K562 (cell line): Measurements from ENCODE around the gene DGKZ. TPM values are rescaled to one million over a fixed set of nuclear protein-coding genes. Genes with fewer than 3 reads are reported as not detected.

ENCODE experiments used
- ATAC-seq: fragments of 200-7000 bp; cut with Tn5 transposase; 3 replicates; pipeline ENCODE4 v1.9.1; 2020; ENCODE audit warnings: moderate library complexity
- BruUV-seq: library from RNA; stranded (reverse); fragments of 400-500 nt; replicated peaks from 2 replicates; lab custom pipeline; 2021; lab: Mats Ljungman, UMichigan
- CTCF ChIA-PET: fragments of 300-600 bp; formaldehyde crosslinking; extraction: SDS; loops from one replicate; lab custom pipeline; 2021; ENCODE audit warnings: low intra/inter-chr PET ratio; lab: Yijun Ruan, JAX
- POLR2A ChIA-PET: fragments of 300-600, 350-650 bp; sonication (Branson Sonifier 250); formaldehyde crosslinking; extraction: SDS; loops from one replicate; lab custom pipeline; 2021; ENCODE audit warnings: antibody characterized with exemption, inconsistent platforms; lab: Yijun Ruan, JAX
- DNase-seq, 4 experiments: peaks; one replicate each; pipeline versions ENCODE4 v3.0.0 to v3.0.0-alpha.2; 2011 to 2018; ENCODE audit warnings: low spot score in 3 of 4, mixed read lengths in 3 of 4; ENCODE audit errors: extremely low read depth in 1 of 4
- FAIRE-seq: peaks from 2 replicates; lab custom pipeline; 2011; peaks lifted over from hg19 to GRCh38; lab: Jason Lieb, UNC
- H2AFZ ChIP-seq: 2 replicates; pipeline ENCODE4 v1.6.0; 2011; ENCODE audit warnings: low read depth, low read length, control low read depth, inconsistent platforms
- H3K27ac ChIP-seq: fragments of 200-600 bp; 3 replicates; pipeline ENCODE4 v1.8.0; 2011; ENCODE audit warnings: low read depth, mild to moderate bottlenecking, control low read depth, inconsistent platforms, low read length, moderate library complexity, mixed read lengths; ENCODE audit errors: extremely low read depth
- H3K27me3 ChIP-seq, 2 experiments: fragments of 300-600 bp in 1 of 2; 2 replicates in 1 of 2; 3 replicates in 1 of 2; pipeline versions ENCODE4 v1.6.0 to v1.8.0; 2011; ENCODE audit warnings: inconsistent platforms in 2 of 2, low read length in 2 of 2, mild to moderate bottlenecking in 1 of 2, mixed read lengths in 1 of 2, moderate library complexity in 1 of 2; ENCODE audit not compliant: control insufficient read depth in 2 of 2, insufficient read depth in 2 of 2
- H3K36me3 ChIP-seq: fragments of 300-600 bp; 3 replicates; pipeline ENCODE4 v1.8.0; 2011; ENCODE audit warnings: mild to moderate bottlenecking, low read length, inconsistent platforms; ENCODE audit not compliant: control insufficient read depth, insufficient read depth
- H3K4me1 ChIP-seq, 2 experiments: fragments of 200-600 bp in 1 of 2; replicated peaks in 1 of 2; 2 replicates in 1 of 2; 3 replicates in 1 of 2; pipeline versions ENCODE4 v1.5.1 to v1.8.0; 2011; ENCODE audit warnings: inconsistent platforms in 2 of 2, low read length in 2 of 2, mild to moderate bottlenecking in 1 of 2, mixed read lengths in 1 of 2, moderate library complexity in 1 of 2; ENCODE audit not compliant: control insufficient read depth in 2 of 2, insufficient read depth in 2 of 2
- H3K4me2 ChIP-seq: 2 replicates; pipeline ENCODE4 v1.6.1; 2011; ENCODE audit warnings: low read length, control low read depth, inconsistent platforms, mixed read lengths; ENCODE audit not compliant: insufficient read depth
- H3K4me3 ChIP-seq: fragments of 200-600 bp; sonication (generic), shearing (Covaris generic); 2 replicates; pipeline ENCODE4 v1.5.1; 2016; ENCODE audit warnings: control low read depth, inconsistent platforms
- H3K79me2 ChIP-seq: fragments of 200-600 bp; 3 replicates; pipeline ENCODE4 v1.8.0; 2011; ENCODE audit warnings: low read length, inconsistent platforms; ENCODE audit not compliant: control insufficient read depth, insufficient read depth
- H3K9ac ChIP-seq, 2 experiments: 2 replicates each; pipeline versions ENCODE4 v1.6.0 to v1.6.1; 2011; ENCODE audit warnings: low read depth in 2 of 2, low read length in 2 of 2, control low read depth in 1 of 2, inconsistent platforms in 1 of 2, mild to moderate bottlenecking in 1 of 2, mixed read lengths in 1 of 2; ENCODE audit not compliant: insufficient read depth in 1 of 2
- H3K9me1 ChIP-seq: one replicate; pipeline ENCODE4 v1.6.0; 2011; ENCODE audit warnings: inconsistent platforms, mild to moderate bottlenecking, low read length, moderate library complexity; ENCODE audit not compliant: control insufficient read depth, insufficient read depth
- H3K9me3 ChIP-seq: replicated peaks from 2 replicates; pipeline ENCODE4 v1.5.1; 2011; ENCODE audit warnings: low read depth, low read length, inconsistent platforms; ENCODE audit not compliant: control insufficient read depth, insufficient read depth
- H4K20me1 ChIP-seq: replicated peaks from 2 replicates; pipeline ENCODE4 v1.6.1; 2011; ENCODE audit warnings: low read length, inconsistent platforms, mixed read lengths; ENCODE audit not compliant: control insufficient read depth, insufficient read depth
- AFF4 ChIP-seq: sonication (generic); formaldehyde crosslinking; IDR thresholded peaks from 2 replicates; pipeline ENCODE4 v1.8.0; 2023; ENCODE audit warnings: mild to moderate bottlenecking, missing genetic modification reagents
- HINFP ChIP-seq: fragments of 450-650 bp; conservative IDR thresholded peaks from 2 replicates; pipeline ENCODE4 v1.6.1; 2016; ENCODE audit warnings: missing genetic modification characterization, low read depth, mild to moderate bottlenecking, control low read depth, missing compliant biosample characterization
- NRF1 ChIP-seq, 2 experiments: fragments of 450-650 bp; IDR thresholded peaks in 1 of 2; conservative IDR thresholded peaks in 1 of 2; 2 replicates each; pipeline ENCODE4 v1.6.1; 2014; ENCODE audit warnings: mild to moderate bottlenecking in 2 of 2
- RBBP5 ChIP-seq: fragments of 200-600 bp; sonication (generic); IDR thresholded peaks from 2 replicates; pipeline ENCODE4 v1.6.1; 2012; ENCODE audit warnings: borderline replicate concordance, mild to moderate bottlenecking, low read length, control low read depth, inconsistent platforms; ENCODE audit not compliant: insufficient read depth, poor library complexity, severe bottlenecking
- ZFP36 ChIP-seq: fragments of 150-350 bp; IDR thresholded peaks from 2 replicates; pipeline ENCODE4 v1.6.1; 2018; ENCODE audit warnings: low read length, low read depth; ENCODE audit not compliant: partially characterized antibody
- ZNF212 ChIP-seq: fragments of 450-650 bp; formaldehyde crosslinking; IDR thresholded peaks from 2 replicates; pipeline ENCODE4 v1.4.0; 2020; ENCODE audit warnings: mild to moderate bottlenecking
- WGBS: fragments of 100-300 bp; shearing (Covaris generic); methylation state at CpG from one replicate; pipeline ENCODE4 v1.1.6; 2016; ENCODE audit warnings: low coverage, mixed read lengths; ENCODE audit not compliant: insufficient coverage; ENCODE audit errors: missing lambda C conversion rate; 5-methylcytosine and 5-hydroxymethylcytosine counted together
- in situ Hi-C: fragments of 300-500 bp; cut with MboI; formaldehyde crosslinking; loops from 4 replicates; pipeline ENCODE4 v1.15.0; 2018; ENCODE audit warnings: inconsistent platforms, mixed read lengths
- intact Hi-C: fragments of 100-400 bp; cut with micrococcal nuclease; formaldehyde crosslinking; loops from 2 replicates; pipeline ENCODE4 v1.14.2; 2022
- polyA plus RNA-seq, 8 experiments: library from polyadenylated mRNA; depleted of rRNA in 4 of 8; stranded (reverse) in 5 of 8; unstranded in 3 of 8; fragments of >200 nt; fragmentation: Nextera tagmentation in 2 of 8; fragmentation: Illumina TruSeq in 1 of 8; extraction: Ambion mirVana in 2 of 8; extraction: Trizol in 1 of 8; gene quantifications; 2 replicates each; pipeline versions ENCODE4 v1.2.1 to v1.2.3, GENCODE V29; 2011 to 2014; ENCODE audit warnings: inconsistent platforms in 1 of 8, missing spikeins in 1 of 8
- total RNA-seq, 7 experiments: library from RNA; depleted of rRNA in 6 of 7; stranded (reverse); fragments of >200 nt in 6 of 7; fragmentation: Illumina TruSeq in 2 of 7; extraction: Trizol in 2 of 7; gene quantifications; 2 replicates each; pipeline versions ENCODE4 v1.2.1 to v1.2.3, GENCODE V29; 2011 to 2021; ENCODE audit warnings: low replicate concordance in 1 of 7

The DGKZ gene
- total and polyA plus RNA-seq, 9 of the 15 experiments (the other 6 are each of a cell fraction or from before 2014, with no cell fraction given): 0.51 to 100 (median 44.2) TPM

GRCh38 chr11:46343520-46343919, 3.7 kb upstream of the DGKZ start:
- no peak overlapping the region for H3K9ac ChIP-seq
- BruUV-seq: no TSS peak
- no peak overlapping the region for H3K27ac ChIP-seq
- 23% methylated on average over 3 of the region's 3 CpGs for WGBS
- ChIA-PET CTCF (no interaction called here), POLR2A (interaction anchor here (1.1 kb wide), 1 partner anchor 13 kb away, joined by 4 read pairs; no protein-coding TSS in a partner anchor)
- no peak overlapping the region for H3K4me3 ChIP-seq
- in situ Hi-C loops: no loop called here
- no peak for FAIRE-seq
- no peaks in the 10 kb centered on the region for H3K9me1 ChIP-seq
- peaks cover 6 to 16% of the 10 kb centered on the region in 2 experiments; a peak in 3 of 5 replicates for H3K27me3 ChIP-seq
- no peak overlapping the region for H3K4me2 ChIP-seq
- peaks cover 19 to 40% of the 10 kb centered on the region in 2 experiments for H3K4me1 ChIP-seq
- intact Hi-C loops: no loop called here
- ATAC-seq: no peak
- peaks cover 2% of the 10 kb centered on the region; the same call in 1 of the 3 replicates for H3K36me3 ChIP-seq
- H3K79me2 ChIP-seq: peaks cover 11% of the 10 kb centered on the region
- H2AFZ ChIP-seq: no peak overlapping the region
- TF ChIP-seq NRF1 (conservative IDR thresholded peaks at IDR 0.05 in 1 of 2, IDR thresholded peaks at IDR 0.05 in 1 of 2): no peak
- TF ChIP-seq RBBP5: no peak
- no peak for TF ChIP-seq HINFP (tag)
- TF ChIP-seq ZFP36: peak; percentile 31
- TF ChIP-seq AFF4 (CRISPR knock-in tag): no peak
- no peak for TF ChIP-seq ZNF212 (CRISPR knock-in tag)
- 0 out of 2 replicates have a peak, but pooled peaks cover 8% of the 10 kb centered on the region for H4K20me1 ChIP-seq
- DNase-seq: no peak
- no peaks in the 10 kb centered on the region for H3K9me3 ChIP-seq
